SK-N-SH treated with all-trans-retinoic acid at 6 μM for 48 hours (cell line): ENCODE measurements around the gene TRPV3.

Experiments
- ATAC-seq: fragments of 200-7000 bp; cut with Tn5 transposase; 3 replicates; pipeline ENCODE4 v1.9.1; 2020; ENCODE audit warnings: mild to moderate bottlenecking, moderate library complexity
- ARNTL ChIP-seq: fragments of 450-650 bp; formaldehyde crosslinking; IDR thresholded peaks from 2 replicates; pipeline ENCODE4 v1.5.0; 2020; ENCODE audit warnings: low read depth, mild to moderate bottlenecking, moderate library complexity, borderline replicate concordance
- BACH2 ChIP-seq: fragments of 250-450 bp; sonication (Bioruptor Pico); IDR thresholded peaks from 2 replicates; pipeline ENCODE4 v1.9.0; 2021; ENCODE audit warnings: mild to moderate bottlenecking, borderline replicate concordance
- CSDC2 ChIP-seq: fragments of 250-450 bp; sonication (Bioruptor Pico); IDR thresholded peaks from 2 replicates; pipeline ENCODE4 v1.5.0; 2020; ENCODE audit warnings: mild to moderate bottlenecking, moderate library complexity
- CSRNP3 ChIP-seq: fragments of 250-450 bp; sonication (Bioruptor Pico); IDR thresholded peaks from 2 replicates; pipeline ENCODE4 v1.5.1; 2021; ENCODE audit warnings: mild to moderate bottlenecking, moderate library complexity
- ESRRG ChIP-seq: fragments of 250-450 bp; sonication (Bioruptor Pico); IDR thresholded peaks from 2 replicates; pipeline ENCODE4 v1.6.1; 2021; ENCODE audit warnings: mild to moderate bottlenecking
- GLIS3 ChIP-seq: fragments of 250-450 bp; sonication (Bioruptor Pico); IDR thresholded peaks from 2 replicates; pipeline ENCODE4 v1.5.0; 2020; ENCODE audit warnings: mild to moderate bottlenecking, moderate library complexity
- ISL1 ChIP-seq: fragments of 250-450 bp; sonication (Bioruptor Pico); IDR thresholded peaks from 2 replicates; pipeline ENCODE4 v2.1.2; 2022; ENCODE audit warnings: mild to moderate bottlenecking, moderate library complexity
- OSR1 ChIP-seq: fragments of 250-450 bp; sonication (Bioruptor Pico); IDR thresholded peaks from 2 replicates; pipeline ENCODE4 v1.8.0; 2022; ENCODE audit warnings: moderate library complexity, mild to moderate bottlenecking, inconsistent platforms
- PATZ1 ChIP-seq: fragments of 250-450 bp; sonication (Bioruptor Pico); IDR thresholded peaks from 2 replicates; pipeline ENCODE4 v1.8.0; 2020; ENCODE audit warnings: mild to moderate bottlenecking, moderate library complexity, borderline replicate concordance
- PPARA ChIP-seq: fragments of 250-450 bp; sonication (Bioruptor Pico); IDR thresholded peaks from 2 replicates; pipeline ENCODE4 v1.5.0; 2020; ENCODE audit warnings: mild to moderate bottlenecking, borderline replicate concordance
- RARB ChIP-seq: fragments of 250-450 bp; sonication (Bioruptor Pico); IDR thresholded peaks from 2 replicates; pipeline ENCODE4 v1.8.0; 2021; ENCODE audit warnings: mild to moderate bottlenecking, moderate library complexity
- SNAI2 ChIP-seq: fragments of 250-450 bp; sonication (Bioruptor Pico); IDR thresholded peaks from 2 replicates; pipeline ENCODE4 v1.5.0; 2020; ENCODE audit warnings: mild to moderate bottlenecking, moderate library complexity
- TCF4 ChIP-seq: fragments of 250-450 bp; sonication (Bioruptor Pico); IDR thresholded peaks from 2 replicates; pipeline ENCODE4 v1.8.0; 2021; ENCODE audit warnings: mild to moderate bottlenecking, moderate library complexity, borderline replicate concordance
- TOX ChIP-seq: fragments of 250-450 bp; sonication (Bioruptor Pico); IDR thresholded peaks from 2 replicates; pipeline ENCODE4 v1.8.0; 2021; ENCODE audit warnings: mild to moderate bottlenecking, moderate library complexity, borderline replicate concordance
- TSHZ2 ChIP-seq: fragments of 250-450 bp; sonication (Bioruptor Pico); IDR thresholded peaks from 2 replicates; pipeline ENCODE4 v1.5.0; 2020; ENCODE audit warnings: mild to moderate bottlenecking, moderate library complexity
- ZC3H10 ChIP-seq: fragments of 250-450 bp; sonication (Bioruptor Pico); IDR thresholded peaks from 2 replicates; pipeline ENCODE4 v1.5.1; 2021; ENCODE audit warnings: mild to moderate bottlenecking, moderate library complexity
- ZFP3 ChIP-seq: fragments of 250-450 bp; sonication (Bioruptor Pico); IDR thresholded peaks from 2 replicates; pipeline ENCODE4 v1.5.0; 2020; ENCODE audit warnings: mild to moderate bottlenecking, moderate library complexity
- ZFP30 ChIP-seq: fragments of 450-650 bp; formaldehyde crosslinking; IDR thresholded peaks from 2 replicates; pipeline ENCODE4 v1.5.0; 2022; ENCODE audit warnings: mild to moderate bottlenecking, moderate library complexity
- ZNF565 ChIP-seq: fragments of 450-650 bp; formaldehyde crosslinking; conservative IDR thresholded peaks from 2 replicates; pipeline ENCODE4 v1.5.0; 2020; ENCODE audit warnings: low read depth, mild to moderate bottlenecking, moderate library complexity
- ZNF70 ChIP-seq: fragments of 450-650 bp; formaldehyde crosslinking; IDR thresholded peaks from 2 replicates; pipeline ENCODE4 v1.5.0; 2020; ENCODE audit warnings: mild to moderate bottlenecking, moderate library complexity
- ZNF8 ChIP-seq: fragments of 450-650 bp; formaldehyde crosslinking; IDR thresholded peaks from 2 replicates; pipeline ENCODE4 v1.5.0; 2020; ENCODE audit warnings: mild to moderate bottlenecking, moderate library complexity
- TF ChIP-seq, protein P1 (sequence below): fragments of 250-450 bp; sonication (Bioruptor Pico); IDR thresholded peaks from 2 replicates; pipeline ENCODE4 v1.8.0; 2021; ENCODE audit warnings: low read depth, mild to moderate bottlenecking, moderate library complexity, borderline replicate concordance

TRPV3 gene

GRCh38 chr17:3593384-3593783 is 35.8 kb upstream of the TRPV3 start:
- TF ChIP-seq ZNF565 (CRISPR knock-in tag): no peak
- no peak for ATAC-seq

DNA sequence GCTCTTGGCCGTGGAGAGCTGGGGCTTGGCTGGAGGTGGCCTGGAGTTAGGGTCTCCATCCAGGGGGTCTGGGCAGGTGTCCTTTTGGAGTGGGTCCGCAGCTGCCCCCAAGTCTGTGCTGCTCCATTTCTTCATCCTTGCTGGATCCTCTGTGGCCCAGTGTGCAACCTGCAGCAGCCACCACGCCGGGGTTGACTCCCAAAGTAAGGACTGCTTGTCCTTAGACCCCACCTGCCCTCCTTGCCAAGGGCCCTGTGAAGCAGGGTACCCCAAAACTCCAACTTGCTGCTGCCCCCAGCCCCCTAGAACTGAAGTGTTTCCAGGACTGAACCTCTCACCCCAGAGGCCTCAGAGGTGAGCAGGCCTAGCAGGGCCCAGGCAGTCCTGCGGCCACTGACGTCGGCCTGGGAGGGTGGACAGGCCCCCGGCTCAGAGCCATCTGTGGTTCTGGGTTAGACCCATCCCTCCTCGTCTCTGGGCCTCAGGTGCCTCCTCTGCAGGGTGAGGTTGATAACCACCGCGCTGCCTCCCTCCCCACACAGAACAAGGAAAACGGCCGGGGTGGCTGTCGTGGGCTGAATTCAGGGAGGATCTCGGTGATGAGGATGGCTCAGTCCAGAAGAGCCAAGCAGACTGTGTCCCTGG is 34.7 kb upstream of the TRPV3 start:
- no peak for ATAC-seq

GRCh38 chr17:3590768-3591167 is 33.2 kb upstream of the TRPV3 start:
- ATAC-seq: no peak
- TF ChIP-seq CSDC2 (CRISPR knock-in tag) (no peak), ZNF565 (CRISPR knock-in tag) (no peak), ZC3H10 (no peak), BACH2 (CRISPR knock-in tag) (no peak)
- TF ChIP-seq, all 23 proteins: peak for 0

More for the DNA sequence above, 34.7 kb upstream of the TRPV3 start:
- no peak for TF ChIP-seq RARB (CRISPR knock-in tag)
- no peak for TF ChIP-seq ARNTL (CRISPR knock-in tag)
- no peak for TF ChIP-seq SNAI2 (CRISPR knock-in tag)
- TF ChIP-seq GLIS3 (CRISPR knock-in tag): no peak
- no peak for TF ChIP-seq OSR1 (CRISPR knock-in tag)
- no peak for TF ChIP-seq PPARA (CRISPR knock-in tag)

DNA sequence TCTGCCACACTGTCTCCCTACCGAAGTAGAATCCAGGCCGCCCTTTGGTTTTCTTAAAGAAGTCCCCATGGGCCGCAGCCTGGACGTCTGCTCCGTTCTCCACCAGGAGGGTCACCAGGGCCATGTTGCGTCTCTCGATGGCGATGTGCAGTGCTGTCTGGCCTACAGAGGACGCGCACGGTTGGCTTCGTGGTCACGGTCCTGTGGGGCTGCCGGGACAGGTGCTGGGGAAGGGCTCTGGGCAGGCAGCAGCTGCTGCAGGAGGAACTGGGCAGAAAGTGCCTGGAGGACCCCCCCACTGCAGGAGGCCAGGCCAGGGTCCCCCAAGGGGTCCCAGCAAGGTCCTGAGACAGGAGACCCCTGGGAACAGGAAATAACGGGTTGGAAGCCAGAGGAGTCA is 32.6 kb upstream of the TRPV3 start:
- no peak for ATAC-seq
- TF ChIP-seq SNAI2 (CRISPR knock-in tag) (no peak), ISL1 (CRISPR knock-in tag) (no peak), TOX (CRISPR knock-in tag) (no peak), PPARA (CRISPR knock-in tag) (no peak), ESRRG (CRISPR knock-in tag) (no peak), PATZ1 (no peak), ZFP3 (CRISPR knock-in tag) (no peak), TCF4 (CRISPR knock-in tag) (no peak), ZNF8 (no peak), TSHZ2 (CRISPR knock-in tag) (no peak), GLIS3 (CRISPR knock-in tag) (no peak)

- ATAC-seq: no peak
- TF ChIP-seq PATZ1: no peak
- no peak for TF ChIP-seq SNAI2 (CRISPR knock-in tag)
- TF ChIP-seq ZNF8: no peak
Measured at GRCh38 chr17:3589784-3590183, 32.2 kb upstream of the TRPV3 start.

DNA sequence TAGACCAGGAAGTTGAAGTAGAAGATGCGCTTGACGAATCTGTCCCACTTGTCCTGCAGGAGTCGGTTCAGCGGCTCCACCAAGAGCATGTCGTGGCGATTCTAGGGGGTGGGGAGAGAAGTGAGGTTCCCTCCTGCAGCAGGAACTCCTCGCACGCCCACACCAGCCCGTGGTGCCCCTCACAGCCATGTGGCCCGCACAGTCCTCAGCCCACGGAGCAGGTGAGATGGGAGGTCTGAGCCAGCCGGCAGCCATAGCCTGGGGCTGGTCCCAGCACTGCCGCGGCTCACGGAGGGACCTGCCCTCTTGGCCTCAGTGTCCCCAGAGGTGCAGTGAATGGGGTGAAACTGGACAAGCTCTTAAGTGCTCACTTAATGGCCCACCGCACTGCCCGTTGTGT is 28.2 kb upstream of the TRPV3 start:
- ATAC-seq: no peak
- TF ChIP-seq ISL1 (CRISPR knock-in tag) (no peak), CSRNP3 (CRISPR knock-in tag) (no peak), ZC3H10 (no peak), PPARA (CRISPR knock-in tag) (no peak), SNAI2 (CRISPR knock-in tag) (no peak), ZNF70 (no peak), ZFP3 (CRISPR knock-in tag) (no peak), ZFP30 (CRISPR knock-in tag) (no peak), ARNTL (CRISPR knock-in tag) (no peak), ZNF565 (CRISPR knock-in tag) (no peak), TOX (CRISPR knock-in tag) (no peak), CSDC2 (CRISPR knock-in tag) (no peak), GLIS3 (CRISPR knock-in tag) (no peak)
- TF ChIP-seq, protein P1, sequence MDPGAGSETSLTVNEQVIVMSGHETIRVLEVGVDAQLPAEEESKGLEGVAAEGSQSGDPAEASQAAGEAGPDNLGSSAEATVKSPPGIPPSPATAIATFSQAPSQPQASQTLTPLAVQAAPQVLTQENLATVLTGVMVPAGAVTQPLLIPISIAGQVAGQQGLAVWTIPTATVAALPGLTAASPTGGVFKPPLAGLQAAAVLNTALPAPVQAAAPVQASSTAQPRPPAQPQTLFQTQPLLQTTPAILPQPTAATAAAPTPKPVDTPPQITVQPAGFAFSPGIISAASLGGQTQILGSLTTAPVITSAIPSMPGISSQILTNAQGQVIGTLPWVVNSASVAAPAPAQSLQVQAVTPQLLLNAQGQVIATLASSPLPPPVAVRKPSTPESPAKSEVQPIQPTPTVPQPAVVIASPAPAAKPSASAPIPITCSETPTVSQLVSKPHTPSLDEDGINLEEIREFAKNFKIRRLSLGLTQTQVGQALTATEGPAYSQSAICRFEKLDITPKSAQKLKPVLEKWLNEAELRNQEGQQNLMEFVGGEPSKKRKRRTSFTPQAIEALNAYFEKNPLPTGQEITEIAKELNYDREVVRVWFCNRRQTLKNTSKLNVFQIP: no peak
